Mucosa of descending colon (tissue), 3 donors: ENCODE results near the gene AMELY. TPM values are rescaled to one million over a fixed set of nuclear protein-coding genes. Genes with fewer than 3 reads are reported as not detected.
"Not testable (repeated sequence)": the region's sequence is repeated elsewhere in the genome, so short reads cannot be mapped to it uniquely, and the experiment has no call there.

ENCODE experiments used
- ATAC-seq: fragments of 200-7000 bp; cut with Tn5 transposase; one replicate; pipeline ENCODE4 v1.9.1; 2020; ENCODE audit warnings: mild to moderate bottlenecking, moderate library complexity
- DNase-seq, 3 donors: peaks; one replicate each; pipeline ENCODE4 v3.0.0-alpha.2; 2020
- H3K36me3 ChIP-seq: fragments of 200-600 bp; one replicate; pipeline ENCODE4 v1.8.0; 2021; ENCODE audit warnings: low read depth, mild to moderate bottlenecking
- H3K4me1 ChIP-seq: fragments of 200-600 bp; one replicate; pipeline ENCODE4 v1.8.0; 2021; ENCODE audit warnings: low read depth, mild to moderate bottlenecking
- H3K4me3 ChIP-seq: fragments of 200-600 bp; one replicate; pipeline ENCODE4 v1.8.0; 2021; ENCODE audit warnings: mild to moderate bottlenecking
- H3K9me3 ChIP-seq: fragments of 200-600 bp; one replicate; pipeline ENCODE4 v1.8.0; 2021; ENCODE audit warnings: mild to moderate bottlenecking
- intact Hi-C, 2 donors: fragments of 100-400 bp; cut with DNase I in 1 of 2; cut with micrococcal nuclease in 1 of 2; formaldehyde crosslinking; loops; one replicate each; pipeline versions ENCODE4 v1.11.0 to v1.11.1; 2022; cut with DNase I, micrococcal nuclease
- total RNA-seq, 3 donors: library from RNA; stranded (reverse); fragmentation: NEBNext Ultra II Directional in 2 of 3; extraction: Animal tissue kit (Norgen Biotek cat#: 25700) in 2 of 3; gene quantifications; one replicate each; pipeline versions ENCODE4 v1.2.1 to v1.2.4, GENCODE V29; 2021 to 2023
- TF ChIP-seq, protein P1 (sequence below): fragments of 200-600 bp; IDR thresholded peaks from one replicate; pipeline ENCODE4 v1.8.0; 2022; ENCODE audit warnings: antibody characterized with exemption, mild to moderate bottlenecking
- donor health status: DM: no; HTN: no; CAD: no; lungs with moderate emphysema.
- donor health status: DM: no; HTN: no; CAD: no.
- donor health status: DM: no; HTN: yes; CAD: no.

The AMELY gene
- total RNA-seq, 3 donors from 2014 or later = not detected

DNA sequence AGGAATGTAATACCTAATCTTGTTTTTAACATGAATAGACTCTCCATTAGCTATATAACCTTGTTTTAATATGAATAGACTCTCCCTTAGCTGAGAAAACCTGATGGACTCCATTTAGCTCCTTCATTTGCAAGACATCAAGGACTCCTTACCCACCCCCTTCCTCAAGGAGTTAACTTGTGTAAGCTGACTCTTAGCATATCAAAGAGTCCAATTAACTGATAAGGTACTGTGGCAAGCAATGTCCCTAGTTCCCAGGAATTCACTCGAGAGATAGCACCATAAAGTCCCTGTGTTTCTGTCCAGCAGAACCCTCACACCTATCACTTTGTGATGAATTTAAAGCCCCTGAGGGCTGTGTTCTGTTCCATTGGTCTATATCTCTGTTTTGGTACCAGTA, 16.3 kb downstream of the AMELY start:
- ATAC-seq (no peak), DNase-seq (no peak)
- H3K36me3 ChIP-seq = no peaks in the 10 kb centered on the region
- no peaks in the 10 kb centered on the region for H3K4me1 ChIP-seq
- intact Hi-C loops = no loop called here
- no peaks in the 10 kb centered on the region for H3K9me3 ChIP-seq
- no peak overlapping the region for H3K4me3 ChIP-seq
- TF ChIP-seq, protein P1, sequence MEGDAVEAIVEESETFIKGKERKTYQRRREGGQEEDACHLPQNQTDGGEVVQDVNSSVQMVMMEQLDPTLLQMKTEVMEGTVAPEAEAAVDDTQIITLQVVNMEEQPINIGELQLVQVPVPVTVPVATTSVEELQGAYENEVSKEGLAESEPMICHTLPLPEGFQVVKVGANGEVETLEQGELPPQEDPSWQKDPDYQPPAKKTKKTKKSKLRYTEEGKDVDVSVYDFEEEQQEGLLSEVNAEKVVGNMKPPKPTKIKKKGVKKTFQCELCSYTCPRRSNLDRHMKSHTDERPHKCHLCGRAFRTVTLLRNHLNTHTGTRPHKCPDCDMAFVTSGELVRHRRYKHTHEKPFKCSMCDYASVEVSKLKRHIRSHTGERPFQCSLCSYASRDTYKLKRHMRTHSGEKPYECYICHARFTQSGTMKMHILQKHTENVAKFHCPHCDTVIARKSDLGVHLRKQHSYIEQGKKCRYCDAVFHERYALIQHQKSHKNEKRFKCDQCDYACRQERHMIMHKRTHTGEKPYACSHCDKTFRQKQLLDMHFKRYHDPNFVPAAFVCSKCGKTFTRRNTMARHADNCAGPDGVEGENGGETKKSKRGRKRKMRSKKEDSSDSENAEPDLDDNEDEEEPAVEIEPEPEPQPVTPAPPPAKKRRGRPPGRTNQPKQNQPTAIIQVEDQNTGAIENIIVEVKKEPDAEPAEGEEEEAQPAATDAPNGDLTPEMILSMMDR = no peak

DNA sequence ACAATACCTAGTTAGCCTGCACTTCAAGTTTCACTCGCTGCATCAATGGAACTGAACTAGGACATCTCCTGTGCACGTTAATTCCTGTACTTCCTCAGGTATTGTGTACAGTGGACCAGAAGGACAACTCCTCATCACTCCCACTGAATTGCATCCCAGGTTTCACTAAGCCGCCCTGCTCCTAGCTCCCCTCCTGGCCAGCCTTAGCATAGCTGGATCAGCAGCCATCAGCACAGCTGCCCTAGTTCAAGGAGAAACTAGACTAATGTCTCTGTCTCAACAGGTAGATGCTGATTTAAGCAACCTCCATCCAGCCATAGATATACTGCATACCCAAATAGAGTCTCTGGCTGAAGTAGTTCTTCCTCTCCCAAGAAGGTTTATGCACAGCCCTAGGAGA, 17.1 kb downstream of the AMELY start:
- TF ChIP-seq, protein P1 = no peak
- H3K4me1 ChIP-seq = no peaks in the 10 kb centered on the region
- DNase-seq = no peak
- no peak for ATAC-seq
- intact Hi-C loops = no loop called here
- H3K36me3 ChIP-seq = no peaks in the 10 kb centered on the region
- no peak overlapping the region for H3K4me3 ChIP-seq
- H3K9me3 ChIP-seq = no peaks in the 10 kb centered on the region

DNA sequence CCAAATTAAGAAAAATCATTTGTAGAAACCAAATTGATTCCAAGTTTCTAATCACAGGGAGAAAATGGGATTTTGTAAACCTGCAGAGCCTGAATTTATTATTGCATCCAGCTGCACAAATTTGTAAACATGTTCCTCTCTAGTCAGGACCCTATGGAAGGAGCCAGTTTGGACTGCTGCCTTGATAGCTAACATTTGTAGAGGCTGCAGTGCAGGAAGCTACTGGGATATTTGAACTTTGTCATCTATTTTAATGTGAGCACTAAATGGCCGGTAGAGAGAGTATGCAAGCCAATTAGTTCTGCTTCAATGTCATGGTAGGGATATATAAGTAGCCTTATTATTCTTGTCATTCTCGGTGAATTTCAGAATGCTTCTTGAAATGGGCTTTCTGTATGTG, 62.2 kb downstream of the AMELY start:
- Histone ChIP-seq H3K4me3 (no peak overlapping the region), H3K4me1 (no peaks in the 10 kb centered on the region), H3K9me3 (no peaks in the 10 kb centered on the region), H3K36me3 (no peaks in the 10 kb centered on the region)
- no peak for ATAC-seq
- TF ChIP-seq, protein P1 = no peak
- no peak for DNase-seq
- intact Hi-C loops = no loop called here

DNA sequence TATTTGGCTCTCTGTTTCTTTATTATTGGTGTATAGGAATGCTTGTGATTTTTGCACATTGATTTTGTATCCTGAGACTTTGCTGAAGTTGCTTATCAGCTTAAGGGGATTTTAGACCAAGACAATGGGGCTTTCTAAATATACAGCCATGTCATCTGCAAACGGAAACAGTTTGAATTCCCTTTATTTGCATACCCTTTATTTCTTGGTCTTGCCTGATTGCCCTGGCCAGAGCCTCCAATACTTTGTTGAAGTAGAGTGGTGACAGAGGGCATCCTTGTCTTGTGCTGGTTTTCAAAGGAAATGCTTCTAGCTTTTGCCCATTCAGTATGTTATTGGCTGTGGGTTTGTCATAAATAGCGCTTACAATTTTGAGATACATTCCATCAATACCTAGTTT, 68.9 kb downstream of the AMELY start:
- DNase-seq, H3K36me3 ChIP-seq, H3K4me1 ChIP-seq, H3K9me3 ChIP-seq, ATAC-seq, H3K4me3 ChIP-seq, intact Hi-C loops: not testable (repeated sequence)

Other genes with a start within 250 kb of the AMELY start
- under 1 TPM in 2 of 3 donors, not detected in 1; 0.20 to 0.25 TPM for gene TBL1Y, start 1.1 kb downstream of the AMELY start, total RNA-seq